GM23338 (cell line): ENCODE results near the gene FOXN1. TPM values are rescaled to one million over a fixed set of nuclear protein-coding genes. Genes with fewer than 3 reads are reported as not detected.

Source experiments
- ATAC-seq: fragments of 200-7000 bp; cut with Tn5 transposase; 3 replicates; pipeline ENCODE4 v1.9.1; 2020
- DNase-seq: peaks from one replicate; pipeline ENCODE4 v3.0.0-alpha.2; 2015; ENCODE audit warnings: low spot score
- H2AFZ ChIP-seq: fragments of 200-600 bp; sonication (generic); 2 replicates; pipeline ENCODE4 v1.8.0; 2016; ENCODE audit warnings: antibody characterized with exemption, mild to moderate bottlenecking, moderate library complexity
- H3F3A ChIP-seq: fragments of 200-600 bp; sonication (generic); replicated peaks from 2 replicates; pipeline ENCODE4 v1.8.0; 2017; ENCODE audit warnings: antibody characterized with exemption, mixed run types, low read depth
- H3K27ac ChIP-seq: fragments of 200-600 bp; sonication (generic); 2 replicates; pipeline ENCODE4 v1.6.1; 2016; ENCODE audit warnings: low read depth
- H3K27me3 ChIP-seq: fragments of 200-600 bp; sonication (generic); 2 replicates; pipeline ENCODE4 v1.8.0; 2016; ENCODE audit warnings: mild to moderate bottlenecking, mixed run types, moderate library complexity; ENCODE audit not compliant: insufficient read depth
- H3K36me3 ChIP-seq: fragments of 200-600 bp; sonication (generic); 2 replicates; pipeline ENCODE4 v1.8.0; 2016; ENCODE audit warnings: mild to moderate bottlenecking; ENCODE audit not compliant: insufficient read depth
- H3K4me1 ChIP-seq: fragments of 200-600 bp; sonication (generic); 2 replicates; pipeline ENCODE4 v1.8.0; 2016; ENCODE audit warnings: mild to moderate bottlenecking, moderate library complexity; ENCODE audit not compliant: insufficient read depth
- H3K4me2 ChIP-seq: fragments of 200-600 bp; sonication (generic); 2 replicates; pipeline ENCODE4 v1.7.1; 2017; ENCODE audit warnings: mixed run types
- H3K4me3 ChIP-seq: fragments of 200-600 bp; sonication (generic); 2 replicates; pipeline ENCODE4 v1.6.1; 2016; ENCODE audit warnings: mixed run types
- H3K79me2 ChIP-seq: fragments of 200-600 bp; sonication (generic); replicated peaks from 2 replicates; pipeline ENCODE4 v1.8.0; 2017; ENCODE audit warnings: mild to moderate bottlenecking; ENCODE audit not compliant: insufficient read depth
- H3K9me2 ChIP-seq: fragments of 200-600 bp; sonication (generic); 2 replicates; pipeline ENCODE4 v1.8.0; 2017; ENCODE audit not compliant: insufficient read depth
- H4K20me1 ChIP-seq: fragments of 200-600 bp; sonication (generic); replicated peaks from 2 replicates; pipeline ENCODE4 v1.8.0; 2017; ENCODE audit warnings: mild to moderate bottlenecking; ENCODE audit not compliant: insufficient read depth
- H3K27ac Mint-ChIP-seq: 2 replicates; pipeline ENCODE4 v1.8.0; 2020; ENCODE audit warnings: inconsistent platforms, mild to moderate bottlenecking, moderate library complexity, mixed read lengths
- H3K27me3 Mint-ChIP-seq: 3 replicates; pipeline ENCODE4 v1.8.0; 2022; ENCODE audit warnings: low read depth, mild to moderate bottlenecking, moderate library complexity, mixed read lengths, inconsistent platforms; ENCODE audit not compliant: insufficient read depth, poor library complexity
- H3K36me3 Mint-ChIP-seq: 3 replicates; pipeline ENCODE4 v1.8.0; 2021; ENCODE audit warnings: low read depth, mild to moderate bottlenecking, inconsistent platforms, moderate library complexity, mixed read lengths
- H3K4me1 Mint-ChIP-seq: 3 replicates; pipeline ENCODE4 v1.8.0; 2020; ENCODE audit warnings: mild to moderate bottlenecking, inconsistent platforms, mixed read lengths
- H3K4me3 Mint-ChIP-seq: 3 replicates; pipeline ENCODE4 v1.8.0; 2021; ENCODE audit warnings: moderate library complexity, mild to moderate bottlenecking, inconsistent platforms, mixed read lengths
- H3K9me3 Mint-ChIP-seq: 3 replicates; pipeline ENCODE4 v1.8.0; 2020; ENCODE audit warnings: moderate library complexity, mild to moderate bottlenecking, inconsistent platforms, mixed read lengths
- CREB1 ChIP-seq: fragments of 250-450 bp; sonication (Bioruptor Pico); IDR thresholded peaks from 2 replicates; pipeline ENCODE4 v1.5.0; 2020; ENCODE audit warnings: low read depth, mild to moderate bottlenecking, moderate library complexity
- CTCF ChIP-seq, 2 experiments: fragments of 200-600 bp in 1 of 2; sonication (generic) in 1 of 2; conservative IDR thresholded peaks; 2 replicates each; pipeline versions ENCODE4 v1.5.1 to v1.6.1; 2016 to 2017; ENCODE audit warnings: antibody characterized with exemption in 2 of 2, low read depth in 2 of 2, mild to moderate bottlenecking in 2 of 2, moderate library complexity in 1 of 2
- ETS1 ChIP-seq: IDR thresholded peaks from 2 replicates; pipeline ENCODE4 v1.6.1; 2016; ENCODE audit warnings: antibody characterized with exemption
- EZH2 ChIP-seq: fragments of 200-600 bp; sonication (generic); IDR thresholded peaks from one replicate; pipeline ENCODE4 v1.8.0; 2017; ENCODE audit warnings: antibody characterized with exemption, mild to moderate bottlenecking, low read depth; ENCODE audit not compliant: unreplicated experiment
- EZH2phosphoT487 ChIP-seq: fragments of 200-600 bp; sonication (generic); IDR thresholded peaks from one replicate; pipeline ENCODE4 v1.8.1; 2018; ENCODE audit warnings: antibody characterized with exemption; ENCODE audit not compliant: unreplicated experiment
- JUNB ChIP-seq: IDR thresholded peaks from one replicate; pipeline ENCODE4 v1.6.1; 2016; ENCODE audit warnings: antibody characterized with exemption; ENCODE audit not compliant: unreplicated experiment
- NANOG ChIP-seq: IDR thresholded peaks from 2 replicates; pipeline ENCODE4 v1.6.1; 2016; ENCODE audit warnings: antibody characterized with exemption, borderline replicate concordance
- POLR2AphosphoS5 ChIP-seq: IDR thresholded peaks from 2 replicates; pipeline ENCODE4 v1.6.1; 2016; ENCODE audit warnings: antibody characterized with exemption, low read depth
- STAT1 ChIP-seq: IDR thresholded peaks from one replicate; pipeline ENCODE4 v1.6.1; 2016; ENCODE audit warnings: antibody characterized with exemption; ENCODE audit not compliant: unreplicated experiment
- ZNF114 ChIP-seq: fragments of 250-450 bp; sonication (Bioruptor Pico); IDR thresholded peaks from 2 replicates; pipeline ENCODE4 v1.5.0; 2020; ENCODE audit warnings: mild to moderate bottlenecking, moderate library complexity
- ZNF331 ChIP-seq: fragments of 250-450 bp; sonication (Bioruptor Pico); IDR thresholded peaks from 2 replicates; pipeline ENCODE4 v1.5.0; 2020; ENCODE audit warnings: low read depth, mild to moderate bottlenecking, moderate library complexity
- ZNF462 ChIP-seq: fragments of 250-450 bp; sonication (Bioruptor Pico); IDR thresholded peaks from 2 replicates; pipeline ENCODE4 v1.5.0; 2020; ENCODE audit warnings: mild to moderate bottlenecking, moderate library complexity
- polyA plus RNA-seq: library from polyadenylated mRNA; unstranded; fragments of >200 nt; fragmentation: Nextera tagmentation; extraction: Ambion mirVana; gene quantifications from 2 replicates; pipeline ENCODE4 v1.2.1, GENCODE V29; 2016
- total RNA-seq: library from RNA; depleted of rRNA; stranded (reverse); fragments of >200 nt; shearing (Covaris generic); gene quantifications from 2 replicates; pipeline ENCODE4 v1.2.3, GENCODE V29; 2014

The FOXN1 gene
- total and polyA plus RNA-seq, 2 experiments from 2014 or later: not detected

- no peak for TF ChIP-seq JUNB
- TF ChIP-seq ZNF331 (CRISPR knock-in tag): no peak
- TF ChIP-seq ETS1: no peak
- no peak for TF ChIP-seq STAT1
Observed at GRCh38 chr17:28530250-28530649, 24.1 kb downstream of the FOXN1 start (continued).

- H3K4me3 ChIP-seq: no peak overlapping the region
- no peaks in the 10 kb centered on the region for H3K36me3 Mint-ChIP-seq
- no peaks in the 10 kb centered on the region for H4K20me1 ChIP-seq
- TF ChIP-seq ZNF462 (no peak), JUNB (no peak), POLR2AphosphoS5 (no peak), ZNF331 (CRISPR knock-in tag) (no peak), ETS1 (no peak), EZH2 (no peak), EZH2phosphoT487 (no peak), NANOG (no peak), STAT1 (no peak), CTCF (conservative IDR thresholded peaks at IDR 0.05; ENCODE audit: low read depth in 2 of 2) (no peak), ZNF114 (CRISPR knock-in tag) (no peak), CREB1 (no peak)
Observed at GRCh38 chr17:28530926-28531325, 24.8 kb downstream of the FOXN1 start.

More at GRCh38 chr17:28530926-28531325, 24.8 kb downstream of the FOXN1 start:
- Mint-ChIP-seq H3K4me1 (0 out of 3 replicates have a peak, but pooled peaks cover 3% of the 10 kb centered on the region), H3K27ac (no peak overlapping the region), H3K9me3 (no peaks in the 10 kb centered on the region; the same call in 2 of the 3 replicates), H3K4me3 (no peak overlapping the region), H3K27me3 (peaks cover 14% of the 10 kb centered on the region)
- H3K27me3 ChIP-seq: no peaks in the 10 kb centered on the region
- H3K36me3 ChIP-seq: no peaks in the 10 kb centered on the region
- no peak overlapping the region for H3K27ac ChIP-seq
- ATAC-seq (no peak), DNase-seq (no peak)
- no peak overlapping the region for H3K4me2 ChIP-seq
- no peaks in the 10 kb centered on the region for H3K79me2 ChIP-seq
- no peak overlapping the region for H2AFZ ChIP-seq
- no peaks in the 10 kb centered on the region; the same call in 1 of the 2 replicates for H3K4me1 ChIP-seq
- H3K9me2 ChIP-seq: no peaks in the 10 kb centered on the region
- H3F3A ChIP-seq: no peaks in the 10 kb centered on the region
